HG03575 (cell line): Measurements from ENCODE around the gene CA12.

Experiments
- ATAC-seq: cut with Tn5 transposase; IDR thresholded peaks from one replicate; pipeline ENCODE4 v1.9.1; 2021; ENCODE audit not compliant: unreplicated experiment, insufficient number of reproducible peaks, low FRiP score; ENCODE audit errors: extremely low read depth

Gene CA12

GRCh38 chr15:63403254-63403945 lies 21.8 kb upstream of the CA12 start:
- ATAC-seq: no peak

GRCh38 chr15:63402498-63403253 lies 21.0 kb upstream of the CA12 start:
- no peak for ATAC-seq

GRCh38 chr15:63401714-63402497 lies 20.3 kb upstream of the CA12 start:
- ATAC-seq: no peak

- no peak for ATAC-seq
These were observed 19.4 kb upstream of the CA12 start for GRCh38 chr15:63401078-63401477.

GRCh38 chr15:63398456-63398855 lies 16.8 kb upstream of the CA12 start:
- no peak for ATAC-seq

GRCh38 chr15:63396152-63396928 lies 14.7 kb upstream of the CA12 start:
- ATAC-seq: no peak

- ATAC-seq: no peak
These were observed 14.1 kb upstream of the CA12 start for GRCh38 chr15:63395730-63396151.

- no peak for ATAC-seq
These were observed 10.8 kb upstream of the CA12 start for GRCh38 chr15:63392361-63393009.

GRCh38 chr15:63391669-63392360 lies 10.2 kb upstream of the CA12 start:
- no peak for ATAC-seq

- ATAC-seq: no peak
These were observed 9.0 kb upstream of the CA12 start for GRCh38 chr15:63390689-63391088.

- ATAC-seq: no peak
These were observed 8.4 kb upstream of the CA12 start for GRCh38 chr15:63389902-63390670.

GRCh38 chr15:63388511-63388910 lies 6.9 kb upstream of the CA12 start:
- ATAC-seq: no peak

- no peak for ATAC-seq
These were observed 6.3 kb upstream of the CA12 start for GRCh38 chr15:63387748-63388493.

GRCh38 chr15:63385911-63386531 lies 4.4 kb upstream of the CA12 start:
- no peak for ATAC-seq

- no peak for ATAC-seq
These were observed 3.3 kb upstream of the CA12 start for GRCh38 chr15:63384906-63385305.

GRCh38 chr15:63382966-63383710 lies 1.5 kb upstream of the CA12 start:
- ATAC-seq: no peak
